NCI-H748 (cell line): Measurements from ENCODE around the gene APH1A.
"Not testable (repeated sequence)": the region's sequence is repeated elsewhere in the genome, so short reads cannot be mapped to it uniquely, and the experiment has no call there.

Experiments
- DNase-seq: peaks from one replicate; lab custom pipeline; 2025; ENCODE audit not compliant: unreplicated experiment; lab: John Stamatoyannopoulos, UW

Gene APH1A

DNA sequence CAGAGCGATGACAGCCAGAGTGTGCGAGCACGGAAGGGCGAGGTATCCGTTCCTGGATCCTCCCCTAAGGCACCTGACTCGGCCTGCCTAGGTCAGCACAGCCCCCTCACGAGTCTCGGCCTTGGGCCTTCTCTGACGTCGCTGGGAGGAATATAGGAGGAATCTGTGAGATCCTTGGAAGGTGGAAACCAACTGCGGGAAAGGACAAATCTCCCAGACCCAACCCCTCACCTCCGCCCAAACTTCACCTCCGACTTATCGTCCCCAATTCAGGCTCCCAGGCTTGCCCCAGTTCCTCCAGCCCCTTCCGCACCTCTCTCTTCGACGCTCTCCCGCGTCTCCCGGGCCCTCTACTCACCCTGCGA is 494 bp downstream of the APH1A start:
- no peak for DNase-seq

DNA sequence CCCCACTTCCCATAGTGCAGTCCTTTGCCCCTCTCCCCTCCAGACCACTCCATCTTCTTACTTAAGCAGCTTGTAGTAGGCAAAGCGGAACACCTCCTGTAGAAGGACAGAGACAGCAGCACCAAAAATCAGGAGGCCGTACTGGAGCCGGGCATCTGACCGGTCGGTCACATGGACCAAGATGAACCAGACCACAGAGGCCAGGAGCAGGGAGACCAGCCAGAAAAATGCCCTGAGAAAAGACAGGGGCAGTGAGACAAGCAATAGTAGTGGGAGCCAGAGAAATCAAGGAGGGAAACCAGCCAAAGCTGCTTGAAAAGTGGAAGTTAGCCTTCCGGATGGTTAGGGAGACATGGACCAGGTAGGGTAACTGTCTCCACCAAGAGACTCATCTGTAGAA is 920 bp downstream of the APH1A start:
- DNase-seq = no peak

DNA sequence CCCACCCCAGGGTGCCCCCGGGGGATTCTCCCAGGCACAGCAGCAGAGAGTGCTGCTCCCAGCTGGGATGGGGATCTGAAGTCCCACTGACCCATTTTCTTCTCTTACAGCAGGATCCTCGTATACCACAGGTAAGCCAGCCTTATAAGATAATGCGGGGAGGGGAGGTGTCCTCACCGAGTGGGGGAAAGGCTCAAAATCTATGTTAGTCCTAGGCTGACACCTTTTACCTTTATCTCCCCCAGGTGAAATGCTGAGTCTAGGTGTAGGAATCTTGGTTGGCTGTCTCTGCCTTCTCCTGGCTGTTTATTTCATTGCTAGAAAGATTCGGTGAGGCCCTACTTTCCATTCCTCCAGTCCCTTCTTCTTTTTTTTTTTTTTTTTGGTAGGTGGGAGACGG is 5.3 kb downstream of the APH1A start:
- no peak for DNase-seq

DNA sequence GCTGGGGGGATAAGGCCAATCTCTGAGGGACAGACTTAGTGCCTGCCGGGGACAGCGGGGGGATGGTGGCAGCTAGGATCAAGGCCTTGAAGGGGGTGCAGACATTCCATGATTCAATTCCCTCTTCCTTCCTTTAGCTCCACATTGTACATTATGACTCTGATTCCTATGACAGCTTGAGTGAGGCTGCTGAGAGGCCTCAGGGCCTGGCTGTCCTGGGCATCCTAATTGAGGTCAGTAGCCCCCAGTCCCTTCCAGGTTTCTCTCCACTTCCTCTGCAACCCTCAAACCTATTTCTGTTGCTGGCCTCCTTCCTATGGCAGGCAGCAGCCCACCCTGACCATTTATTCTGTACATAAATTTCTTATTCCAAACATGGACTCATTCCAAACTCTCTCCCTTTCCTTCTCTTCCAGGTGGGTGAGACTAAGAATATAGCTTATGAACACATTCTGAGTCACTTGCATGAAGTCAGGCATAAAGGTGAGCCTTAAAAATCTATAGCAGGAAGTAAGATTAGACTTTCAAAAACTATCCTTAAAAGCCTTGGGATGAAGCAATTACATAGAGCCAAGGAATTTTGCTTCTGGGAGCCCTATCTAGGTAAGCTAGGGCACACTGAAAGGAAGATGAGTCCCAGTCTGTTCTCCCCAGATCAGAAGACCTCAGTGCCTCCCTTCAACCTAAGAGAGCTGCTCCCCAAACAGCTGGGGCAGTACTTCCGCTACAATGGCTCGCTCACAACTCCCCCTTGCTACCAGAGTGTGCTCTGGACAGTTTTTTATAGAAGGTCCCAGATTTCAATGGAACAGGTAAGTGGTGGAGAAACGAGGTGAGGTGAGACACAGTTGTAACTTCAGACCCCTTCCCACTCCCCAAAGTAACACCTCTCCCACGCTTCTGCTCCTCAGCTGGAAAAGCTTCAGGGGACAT is 6.2 kb downstream of the APH1A start:
- DNase-seq = no peak

DNA sequence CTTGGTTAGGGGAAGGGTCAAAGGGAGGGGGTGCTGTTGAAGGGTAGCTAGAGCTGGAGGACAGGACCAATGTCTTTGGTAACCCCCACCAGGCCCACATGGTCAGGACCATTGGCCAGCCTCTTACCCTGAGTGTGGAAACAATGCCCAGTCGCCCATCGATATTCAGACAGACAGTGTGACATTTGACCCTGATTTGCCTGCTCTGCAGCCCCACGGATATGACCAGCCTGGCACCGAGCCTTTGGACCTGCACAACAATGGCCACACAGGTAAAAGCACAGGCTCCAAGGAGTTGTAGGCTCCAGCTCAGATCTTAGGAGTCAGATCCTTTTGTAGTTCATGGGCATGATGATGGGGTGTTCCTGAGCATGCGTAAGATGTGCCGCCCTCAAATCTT is 7.4 kb downstream of the APH1A start:
- no peak for DNase-seq

DNA sequence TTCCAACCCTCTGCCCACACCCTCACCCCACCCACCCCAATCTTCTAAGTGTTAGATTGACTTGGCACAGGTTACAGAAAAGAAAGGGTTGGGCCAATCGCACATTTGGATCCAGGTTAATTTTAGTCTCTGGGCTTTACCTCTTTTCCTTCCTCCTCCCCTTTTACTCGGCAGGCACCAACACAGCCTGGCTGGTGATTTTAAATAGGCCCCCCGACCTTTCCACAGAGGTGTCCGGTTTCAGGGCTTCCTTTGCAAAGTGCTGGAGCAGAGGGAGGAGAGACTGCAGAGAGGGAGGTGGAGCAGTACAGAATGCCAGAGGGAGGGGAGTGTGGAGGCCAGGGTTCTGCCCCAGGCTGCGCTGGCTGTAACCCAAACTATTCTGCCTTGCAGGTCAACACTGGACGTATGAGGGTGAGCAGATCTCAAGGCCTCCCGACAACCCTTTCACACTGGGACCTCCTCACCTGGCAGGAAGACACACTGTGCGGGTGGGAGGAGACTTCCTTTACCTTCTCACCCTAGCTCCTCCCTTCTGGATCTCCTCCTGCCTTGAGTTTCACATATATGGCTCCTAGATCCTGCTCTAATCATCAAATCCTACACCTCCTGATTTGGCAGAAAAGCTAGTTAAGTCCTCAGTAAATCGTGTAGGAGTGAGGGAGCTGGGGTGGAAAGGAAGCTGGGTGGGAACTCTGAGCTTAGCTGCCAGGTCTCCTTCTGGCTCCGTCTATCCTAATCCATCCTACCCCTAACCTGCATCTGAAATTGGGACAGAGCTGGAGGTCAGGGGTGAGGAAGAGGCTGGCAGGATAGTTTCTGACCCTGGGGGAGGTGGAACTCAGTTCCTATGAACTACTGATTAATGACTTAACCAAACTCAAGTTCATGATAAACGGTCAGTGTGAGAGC is 8.8 kb downstream of the APH1A start:
- peak; percentile 39 for DNase-seq

DNA sequence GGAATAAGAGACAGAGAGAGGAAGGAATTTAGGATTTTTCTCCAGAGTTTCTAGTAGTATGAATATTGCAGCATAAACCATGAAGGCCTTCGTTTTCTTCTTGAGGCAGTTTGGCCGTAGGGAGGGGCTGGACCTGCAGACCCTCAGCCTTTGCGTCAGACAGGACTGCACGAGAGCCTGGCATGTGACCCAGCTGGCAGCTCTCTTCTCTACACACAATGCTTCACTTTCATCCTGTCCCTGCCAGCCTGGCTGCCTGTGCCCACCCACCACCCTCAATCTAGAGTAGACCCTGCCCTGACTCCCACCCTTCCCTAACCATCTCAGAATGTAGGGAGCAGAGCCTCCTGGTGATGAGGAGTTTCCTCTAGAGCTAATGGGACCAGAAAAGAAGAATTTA is 9.6 kb downstream of the APH1A start:
- DNase-seq = no peak

DNA sequence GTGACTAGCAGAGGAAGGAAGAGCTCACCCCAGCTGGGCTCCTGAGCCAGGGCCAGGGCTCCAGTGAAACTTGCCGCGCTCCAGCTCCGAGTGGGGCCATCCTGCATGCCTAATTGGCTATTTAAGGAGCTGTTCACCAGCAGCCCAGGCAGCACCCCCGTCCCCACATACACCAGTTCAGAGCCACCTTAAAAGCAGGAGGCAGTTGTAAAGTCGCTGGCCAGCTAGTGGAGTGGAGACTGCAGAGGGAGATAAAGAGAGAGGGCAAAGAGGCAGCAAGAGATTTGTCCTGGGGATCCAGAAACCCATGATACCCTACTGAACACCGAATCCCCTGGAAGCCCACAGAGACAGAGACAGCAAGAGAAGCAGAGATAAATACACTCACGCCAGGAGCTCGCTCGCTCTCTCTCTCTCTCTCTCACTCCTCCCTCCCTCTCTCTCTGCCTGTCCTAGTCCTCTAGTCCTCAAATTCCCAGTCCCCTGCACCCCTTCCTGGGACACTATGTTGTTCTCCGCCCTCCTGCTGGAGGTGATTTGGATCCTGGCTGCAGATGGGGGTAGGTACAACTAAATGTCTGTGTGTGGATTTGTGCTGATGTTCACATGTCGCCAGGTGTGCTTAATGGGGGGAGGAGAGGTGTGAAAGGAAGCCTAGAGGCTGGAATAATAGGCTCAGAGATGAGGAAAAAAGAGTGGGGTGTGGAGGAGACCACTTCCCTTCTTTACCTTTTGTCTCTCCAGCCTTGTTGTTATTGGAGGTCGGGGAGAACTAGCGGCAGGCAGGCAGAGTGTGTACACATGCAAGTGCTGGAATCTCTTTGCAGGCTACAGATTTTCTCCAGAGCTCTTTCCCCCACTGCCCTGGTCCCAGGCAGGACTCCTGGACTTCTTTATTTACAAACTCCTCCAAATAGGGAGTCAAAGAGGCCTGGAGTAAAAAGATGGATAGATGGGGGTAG is 10.9 kb downstream of the APH1A start, which contains the start of gene CA14:
TSS of gene CA14 (plus strand) at position 151 of the 962 bp plus-strand sequence. CDS start at position 506, 355 bp downstream.
- no peak for DNase-seq

DNA sequence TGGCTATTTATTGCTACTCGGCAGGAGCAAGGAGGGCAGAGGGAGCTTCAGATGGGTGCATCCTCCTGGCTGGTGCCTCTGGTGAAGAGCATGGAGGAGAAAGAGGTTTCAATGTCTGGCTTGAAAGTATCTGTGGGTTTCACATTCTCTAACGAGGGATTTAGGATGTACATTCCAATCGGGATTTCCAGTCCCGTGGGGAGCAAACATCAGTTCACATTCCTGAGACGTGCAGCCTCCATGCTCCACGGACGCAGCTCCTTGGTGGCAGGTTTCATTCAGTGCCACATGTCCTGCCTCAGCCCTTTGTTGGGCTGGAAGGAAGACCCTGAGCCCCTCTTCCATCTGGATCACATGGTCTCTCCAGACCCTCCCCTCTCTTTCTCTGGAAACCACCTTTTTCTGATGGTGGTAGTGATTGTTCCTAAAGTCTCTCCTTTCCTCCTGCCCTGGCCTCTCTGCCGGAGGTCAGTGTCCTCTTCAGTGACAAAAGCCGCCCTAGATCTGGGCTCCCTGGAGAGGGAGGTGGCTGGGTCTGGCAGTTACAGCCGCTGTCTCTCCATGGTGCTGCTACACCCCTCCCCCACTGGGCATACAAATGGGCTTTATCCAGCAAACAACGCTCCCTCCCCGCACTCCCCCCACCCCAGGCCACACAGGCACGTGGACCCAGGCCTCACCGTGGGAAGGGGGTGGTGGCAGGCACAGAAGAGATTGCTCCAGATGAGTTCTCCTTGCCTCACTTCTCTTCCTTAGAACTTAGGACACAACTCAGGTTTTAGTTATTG is 12.1 kb downstream of the APH1A start:
- no peak for DNase-seq

DNA sequence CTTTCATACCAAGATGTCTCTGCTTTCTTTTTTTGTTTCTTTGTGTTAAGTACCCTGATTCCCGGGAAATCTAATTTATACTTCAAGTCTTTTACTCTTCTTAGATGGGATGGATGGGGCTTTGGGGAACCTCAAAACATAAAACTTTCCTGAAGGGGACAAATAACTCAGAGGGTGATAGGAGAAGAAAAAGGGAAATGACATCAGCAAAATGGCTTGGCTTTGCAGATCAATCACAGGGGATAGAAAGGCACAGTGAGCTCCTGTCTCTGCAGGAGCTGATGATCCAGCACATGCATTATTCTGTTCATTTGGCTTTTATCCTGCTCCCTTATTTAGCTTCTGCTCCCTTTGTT is 12.6 kb downstream of the APH1A start:
- DNase-seq = no peak

DNA sequence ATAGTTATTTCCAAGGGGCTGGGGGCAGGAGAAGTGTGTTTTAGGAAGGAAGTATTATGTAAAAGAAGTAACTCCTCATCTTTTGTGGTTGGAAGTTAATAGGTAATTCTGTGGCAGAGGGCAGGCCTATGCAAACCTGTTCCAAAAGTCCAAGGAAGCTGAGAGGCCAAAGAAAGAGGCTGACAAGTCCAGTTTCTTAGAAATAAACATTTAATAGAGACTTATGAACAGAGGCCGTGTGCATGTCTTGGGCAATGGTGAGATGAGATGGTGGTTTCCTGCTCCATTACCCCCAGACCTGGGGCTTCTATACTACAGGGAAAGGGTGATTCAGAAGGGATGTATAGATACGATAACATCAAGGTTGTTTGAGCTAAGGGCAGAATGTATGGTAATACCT is 18.9 kb downstream of the APH1A start:
- DNase-seq = no peak

DNA sequence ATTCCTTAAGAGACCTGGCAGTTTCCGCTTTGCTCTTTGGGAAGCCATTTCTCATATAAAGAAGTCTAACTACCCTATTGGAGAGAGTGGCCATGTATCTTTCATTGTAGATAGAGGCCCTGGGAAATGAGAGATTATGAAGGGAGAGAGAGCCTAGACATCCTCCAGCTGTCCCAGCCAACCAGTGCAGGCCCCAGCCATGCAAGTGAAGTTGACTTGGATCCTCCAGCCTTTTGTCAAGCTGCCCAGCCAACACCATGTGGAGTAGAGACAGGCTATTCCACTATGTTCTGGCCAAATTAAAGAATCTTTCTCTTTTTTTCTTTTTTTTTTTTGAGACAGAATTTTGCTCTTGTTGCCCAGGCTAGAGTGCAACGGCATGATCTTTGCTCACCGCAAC is 25.8 kb downstream of the APH1A start:
- DNase-seq = no peak

DNA sequence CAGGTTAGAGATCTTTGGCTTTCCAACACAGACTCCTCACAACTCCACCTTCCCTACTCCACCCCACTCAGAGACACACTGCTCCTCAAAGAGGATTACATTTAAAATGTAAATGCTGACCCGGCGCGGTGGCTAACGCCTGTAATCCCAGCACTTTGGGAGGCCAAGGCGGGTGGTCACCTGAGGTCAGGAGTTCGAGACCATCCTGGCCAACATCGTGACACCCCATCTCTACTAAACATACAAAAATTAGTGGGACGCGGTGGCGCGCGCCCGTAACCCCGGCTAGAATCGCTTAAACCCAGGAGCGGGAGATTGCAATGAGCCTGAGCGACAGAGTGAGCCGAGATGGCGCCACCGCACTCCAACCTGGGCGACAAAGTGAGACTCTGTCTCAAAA is 31.1 kb downstream of the APH1A start:
- DNase-seq = no peak

DNA sequence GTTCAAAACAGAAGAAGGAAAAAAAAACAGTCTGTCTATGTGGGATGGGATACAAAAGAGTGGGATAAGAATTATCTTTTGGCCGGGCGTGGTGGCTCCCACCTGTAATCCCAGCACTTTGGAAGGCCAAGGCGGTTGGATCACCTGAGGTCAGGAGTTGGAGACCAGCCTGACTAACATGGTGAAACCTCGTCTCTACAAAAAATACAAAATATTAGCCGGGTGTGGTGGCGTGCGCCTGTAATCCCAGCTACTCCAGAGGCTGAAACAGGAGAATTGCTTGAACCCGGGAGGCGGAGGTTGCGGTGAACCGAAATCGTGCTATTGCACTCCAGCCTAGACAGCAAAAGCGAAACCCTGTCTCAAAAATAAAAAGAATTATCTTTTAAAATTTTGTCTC is 31.6 kb downstream of the APH1A start:
- DNase-seq = not testable (repeated sequence)

DNA sequence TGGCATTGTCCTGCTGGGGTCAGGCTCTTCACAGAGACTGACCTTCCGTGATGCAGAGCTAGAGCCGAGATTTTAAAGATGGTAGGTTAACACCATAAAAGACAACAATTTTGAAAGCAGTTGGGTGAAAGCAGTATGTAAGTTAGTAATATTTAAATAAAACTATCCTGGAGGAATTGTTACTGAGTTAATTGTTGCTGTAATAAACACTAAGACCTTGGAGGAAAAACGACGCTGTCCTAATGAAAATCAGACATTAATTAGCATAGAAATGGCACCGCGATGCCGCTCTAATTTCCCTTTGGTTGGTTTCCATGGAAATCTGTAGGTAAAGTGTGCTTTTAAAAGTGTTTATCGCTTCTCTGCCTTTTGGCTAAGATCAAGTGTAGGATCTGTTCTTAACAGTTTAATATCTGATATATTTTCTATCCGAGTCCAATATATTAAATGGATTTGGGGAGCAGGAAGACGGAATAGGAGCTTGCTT is 32.2 kb downstream of the APH1A start:
- peak; percentile 74 for DNase-seq

DNA sequence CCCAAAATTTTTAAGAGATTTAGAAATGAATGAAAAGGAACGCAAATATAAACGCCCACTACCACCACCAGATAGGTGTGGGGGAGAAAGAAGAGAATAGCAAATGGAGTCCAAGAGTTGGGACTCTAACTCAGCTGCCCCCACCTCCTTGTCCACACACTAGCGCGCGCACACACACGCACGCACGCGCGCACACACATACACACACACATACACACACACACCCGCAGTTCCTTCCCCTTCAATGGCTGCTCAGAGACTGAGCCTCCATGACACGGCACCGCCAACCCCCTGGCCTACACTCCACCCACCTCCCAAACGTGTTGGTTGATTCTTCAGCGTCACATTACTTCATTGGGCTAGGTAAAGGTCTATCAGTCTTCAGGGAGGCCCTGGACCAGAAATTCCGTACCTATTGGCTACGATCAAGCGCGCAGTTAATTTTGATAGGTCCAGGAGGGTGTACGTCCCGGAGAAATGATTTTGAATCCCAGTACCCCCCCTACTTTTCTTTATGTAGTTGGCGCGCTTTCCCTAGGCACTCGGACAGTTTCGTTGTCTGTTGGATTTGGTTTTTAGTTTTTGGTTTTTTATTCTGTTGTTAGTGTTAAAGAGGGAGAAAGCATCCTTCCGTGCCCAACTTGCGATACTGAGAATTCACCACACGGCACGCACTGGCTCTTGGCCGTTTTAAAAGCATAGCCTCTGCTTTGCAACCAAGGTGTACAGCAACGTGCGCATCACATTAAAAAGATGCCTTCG is 32.8 kb downstream of the APH1A start, which contains the start of gene ANP32E:
TSS of gene ANP32E (minus strand) at position 261 of the 762 bp plus-strand sequence. CDS start 326 bp downstream, outside the sequence.
- DNase-seq = peak; percentile 99

DNA sequence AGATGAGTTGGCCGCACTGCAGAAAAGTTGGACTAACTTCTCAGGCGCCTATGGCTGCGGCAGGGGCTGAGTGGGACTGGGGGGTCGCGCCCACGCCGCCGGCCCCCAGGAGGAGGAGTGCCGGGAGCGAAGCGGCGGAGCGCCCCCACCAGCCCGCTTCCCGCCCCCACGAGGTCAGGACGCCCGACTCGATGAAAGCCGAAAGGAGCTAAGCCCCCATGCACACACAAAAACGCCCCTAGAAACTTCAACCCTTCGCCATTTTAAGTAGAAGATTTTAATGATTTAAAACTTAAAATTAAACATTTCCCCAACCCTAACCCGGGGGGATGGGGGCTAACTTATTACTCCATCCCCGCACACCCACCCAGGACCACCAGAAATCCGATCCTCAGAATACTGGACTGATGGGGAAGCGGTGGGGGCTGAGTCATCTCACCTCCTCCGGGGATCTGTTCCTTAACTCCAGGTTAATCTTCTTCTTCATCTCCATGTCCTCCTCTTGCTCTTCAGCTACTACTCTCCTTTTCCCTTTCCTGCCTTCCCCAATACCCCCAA is 33.4 kb downstream of the APH1A start:
- peak; percentile 41 for DNase-seq

DNA sequence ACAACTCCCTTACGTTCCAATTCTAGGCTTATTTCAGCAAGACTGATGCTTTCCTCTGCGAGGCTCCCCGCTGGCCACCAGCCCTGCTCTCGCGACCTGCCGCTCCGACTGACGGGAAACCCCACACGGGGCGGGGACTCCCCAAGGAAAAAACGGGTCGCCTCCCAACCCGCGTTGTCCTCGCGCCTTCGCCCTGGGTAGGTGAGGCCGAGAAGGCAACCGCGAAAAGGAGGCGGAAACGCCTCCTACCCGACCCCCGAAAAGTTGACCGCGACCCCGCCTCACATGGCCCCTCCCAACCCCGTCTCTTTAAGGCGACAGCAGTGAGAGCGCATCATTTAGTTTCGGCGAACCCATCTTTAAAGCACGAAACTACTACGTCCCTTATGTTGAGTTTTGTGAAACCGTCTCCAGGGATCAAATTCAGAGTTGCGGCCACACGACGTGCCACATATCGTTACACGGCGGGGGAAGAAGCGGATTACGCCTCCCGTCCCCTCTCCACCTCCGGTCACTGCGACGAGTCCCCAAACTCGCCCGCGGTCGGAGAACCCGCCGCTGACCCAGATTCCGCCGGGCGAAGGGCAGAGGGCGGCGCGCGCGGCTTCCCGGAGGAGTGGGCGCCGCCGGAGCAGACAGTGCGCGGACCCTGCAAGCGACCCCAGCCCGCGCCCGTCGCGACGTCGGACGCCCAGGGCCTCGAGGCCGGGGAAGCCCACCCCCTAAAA is 34.1 kb downstream of the APH1A start:
- peak; percentile 70 for DNase-seq
